ENCODE results near the gene AOC2.

AOC2 gene

GRCh38 chr17:42844271-42844670 lies at the start of gene AOC2:
TSS of gene AOC2 (plus strand) at chr17:42844580. CDS start at chr17:42844627, 47 bp downstream.
- TF ChIP-seq USF1 (IDR thresholded peaks at IDR 0.05) (no peak), CREB1 (IDR thresholded peaks at IDR 0.05; ENCODE audit: low read depth) (no peak), MAX (IDR thresholded peaks at IDR 0.05) (no peak), YY1 (IDR thresholded peaks at IDR 0.05; ENCODE audit: low read depth) (no peak), NFIC (IDR thresholded peaks at IDR 0.05) (no peak), TEAD4 (IDR thresholded peaks at IDR 0.05) (no peak), RAD21 (IDR thresholded peaks at IDR 0.05; ENCODE audit: low read depth) (no peak), EGR1 (IDR thresholded peaks at IDR 0.05) (no peak), REST (IDR thresholded peaks at IDR 0.05; ENCODE audit: low read depth) (no peak), EP300 (IDR thresholded peaks at IDR 0.05; ENCODE audit: borderline replicate concordance) (no peak), ZBTB7A (IDR thresholded peaks at IDR 0.05; ENCODE audit: low read depth) (no peak), CEBPB (IDR thresholded peaks at IDR 0.05) (no peak), TAF1 (IDR thresholded peaks at IDR 0.05; ENCODE audit: low read depth) (no peak), TCF12 (IDR thresholded peaks at IDR 0.05; ENCODE audit: low read depth) (no peak), FOXM1 (IDR thresholded peaks at IDR 0.05; ENCODE audit: borderline replicate concordance, low read depth) (no peak)

GRCh38 chr17:42795061-42795460 lies 49.3 kb upstream of the AOC2 start:
- TF ChIP-seq EGR1 (IDR thresholded peaks at IDR 0.05) (no peak), TAF1 (IDR thresholded peaks at IDR 0.05; ENCODE audit: low read depth) (no peak), YY1 (IDR thresholded peaks at IDR 0.05; ENCODE audit: low read depth) (no peak), TEAD4 (IDR thresholded peaks at IDR 0.05) (no peak), TCF12 (IDR thresholded peaks at IDR 0.05; ENCODE audit: low read depth) (no peak), MAX (IDR thresholded peaks at IDR 0.05) (no peak)

- TF ChIP-seq ZBTB7A (IDR thresholded peaks at IDR 0.05; ENCODE audit: low read depth) (no peak), USF1 (IDR thresholded peaks at IDR 0.05) (no peak), TAF1 (IDR thresholded peaks at IDR 0.05; ENCODE audit: low read depth) (no peak)
These were observed 48.9 kb upstream of the AOC2 start for GRCh38 chr17:42795465-42795864.

GRCh38 chr17:42796066-42796758 lies 48.2 kb upstream of the AOC2 start:
- TF ChIP-seq TCF12 (IDR thresholded peaks at IDR 0.05; ENCODE audit: low read depth) (no peak), NFIC (IDR thresholded peaks at IDR 0.05) (no peak), RAD21 (IDR thresholded peaks at IDR 0.05; ENCODE audit: low read depth) (no peak), ZBTB7A (IDR thresholded peaks at IDR 0.05; ENCODE audit: low read depth) (no peak), TAF1 (IDR thresholded peaks at IDR 0.05; ENCODE audit: low read depth) (no peak), CEBPB (IDR thresholded peaks at IDR 0.05) (no peak)

- TF ChIP-seq USF1 (IDR thresholded peaks at IDR 0.05) (no peak), REST (IDR thresholded peaks at IDR 0.05; ENCODE audit: low read depth) (no peak), NFIC (IDR thresholded peaks at IDR 0.05) (no peak), FOXM1 (IDR thresholded peaks at IDR 0.05; ENCODE audit: borderline replicate concordance, low read depth) (no peak), CEBPB (IDR thresholded peaks at IDR 0.05) (no peak), TAF1 (IDR thresholded peaks at IDR 0.05; ENCODE audit: low read depth) (no peak)
These were observed 47.0 kb upstream of the AOC2 start for GRCh38 chr17:42797067-42798007.
